ENCODE data around the gene ABHD1.
"Not testable (repeated sequence)": the region's sequence is repeated elsewhere in the genome, so short reads cannot be mapped to it uniquely, and the experiment has no call there.

The ABHD1 gene

DNA sequence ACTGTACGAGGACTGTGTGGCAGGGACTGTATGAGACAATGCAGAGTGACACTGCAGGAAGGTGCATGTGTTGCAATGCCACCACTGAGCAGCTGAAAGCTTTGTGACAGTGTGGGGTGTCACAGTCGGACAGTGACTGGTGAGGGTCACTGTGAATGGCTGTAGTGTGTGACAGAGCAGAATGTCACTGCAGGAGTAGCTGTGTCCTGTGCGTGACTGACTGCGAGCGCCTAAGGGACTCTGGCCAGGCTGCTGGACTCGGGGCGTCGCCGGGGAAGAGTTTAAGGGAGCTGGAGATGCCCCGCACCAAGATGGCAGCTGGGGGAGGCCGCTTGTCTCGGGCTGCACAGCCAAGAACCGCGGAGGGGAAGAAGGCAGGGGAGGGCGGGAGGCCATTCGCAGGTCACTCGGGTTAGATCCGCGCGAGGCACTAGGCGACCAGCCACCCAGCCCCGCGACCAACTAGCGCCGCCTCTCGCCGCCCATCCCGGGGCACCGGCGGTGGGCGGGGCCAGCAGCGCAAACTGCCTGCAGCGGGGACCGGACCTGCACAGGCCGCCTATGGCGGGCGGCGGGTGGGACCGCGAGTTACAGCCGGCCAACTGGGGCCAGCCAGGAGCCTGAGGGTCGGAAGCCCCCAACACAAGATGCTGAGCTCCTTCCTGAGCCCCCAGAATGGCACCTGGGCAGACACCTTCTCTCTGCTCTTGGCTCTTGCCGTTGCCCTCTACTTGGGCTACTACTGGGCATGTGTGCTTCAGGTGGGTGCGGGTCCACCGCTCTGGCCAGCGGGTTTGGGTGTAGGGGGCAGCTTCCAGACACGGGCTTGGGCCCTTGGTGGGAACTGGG, at the start of gene ABHD1:
TSS of gene ABHD1 (plus strand) at position 514 of the 849 bp plus-strand sequence. CDS start at position 648, 134 bp downstream.
- in situ Hi-C loops (cut with HindIII; ENCODE audit: low sequenced_read_pairs) = loop anchor here (5.0 kb wide), 1 partner anchor 79 kb away; no protein-coding TSS in a partner anchor

- in situ Hi-C loops (cut with HindIII; ENCODE audit: low sequenced_read_pairs) = no loop called here
Observed at GRCh38 chr2:27074738-27075565, 48.7 kb upstream of the ABHD1 start.

DNA sequence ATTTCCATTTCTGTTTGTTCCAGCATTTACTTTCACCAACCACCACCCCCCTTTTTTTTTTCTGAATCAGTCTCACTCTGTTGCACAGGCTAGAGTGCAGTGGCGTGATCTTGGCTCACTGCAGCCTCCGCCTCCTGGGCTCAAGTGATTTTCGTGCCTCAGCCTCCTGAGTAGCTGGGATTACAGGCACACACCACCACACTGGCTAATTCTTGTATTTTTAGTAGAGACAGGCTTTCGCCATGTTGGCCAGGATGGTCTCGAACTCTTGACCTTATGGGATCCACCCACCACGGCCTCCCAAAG, 48.1 kb upstream of the ABHD1 start:
- in situ Hi-C loops (cut with HindIII; ENCODE audit: low sequenced_read_pairs) = not testable (repeated sequence)

DNA sequence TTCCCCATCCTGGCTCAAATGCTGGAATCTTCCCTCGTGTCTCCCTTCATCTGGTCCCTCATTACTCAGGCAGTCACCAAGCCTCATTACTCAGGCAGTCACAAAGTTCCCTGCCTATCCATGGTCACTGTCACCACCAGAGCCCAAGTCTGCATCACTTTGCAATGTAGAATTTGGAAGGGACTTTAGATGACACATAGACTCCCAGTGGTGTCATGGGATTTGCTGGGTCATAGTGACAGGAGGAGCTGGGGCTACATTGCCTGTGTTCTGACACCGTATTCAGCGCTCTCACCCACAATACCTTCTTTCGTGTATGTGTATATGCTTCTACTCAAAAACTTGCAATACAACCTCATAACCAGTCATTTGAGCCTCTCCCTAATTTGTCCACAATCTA, 47.3 kb upstream of the ABHD1 start:
- in situ Hi-C loops (cut with HindIII; ENCODE audit: low sequenced_read_pairs) = no loop called here

- in situ Hi-C loops (cut with HindIII; ENCODE audit: low sequenced_read_pairs) = no loop called here
Observed at GRCh38 chr2:27077231-27077630, 46.4 kb upstream of the ABHD1 start.

- in situ Hi-C loops (cut with HindIII; ENCODE audit: low sequenced_read_pairs) = no loop called here
Observed at GRCh38 chr2:27078267-27079194, 45.1 kb upstream of the ABHD1 start, which contains the start of gene EMILIN1. Gene EMILIN1, plus strand, starts transcription at chr2:27078615. Its CDS starts 451 bp downstream, at chr2:27079066.

DNA sequence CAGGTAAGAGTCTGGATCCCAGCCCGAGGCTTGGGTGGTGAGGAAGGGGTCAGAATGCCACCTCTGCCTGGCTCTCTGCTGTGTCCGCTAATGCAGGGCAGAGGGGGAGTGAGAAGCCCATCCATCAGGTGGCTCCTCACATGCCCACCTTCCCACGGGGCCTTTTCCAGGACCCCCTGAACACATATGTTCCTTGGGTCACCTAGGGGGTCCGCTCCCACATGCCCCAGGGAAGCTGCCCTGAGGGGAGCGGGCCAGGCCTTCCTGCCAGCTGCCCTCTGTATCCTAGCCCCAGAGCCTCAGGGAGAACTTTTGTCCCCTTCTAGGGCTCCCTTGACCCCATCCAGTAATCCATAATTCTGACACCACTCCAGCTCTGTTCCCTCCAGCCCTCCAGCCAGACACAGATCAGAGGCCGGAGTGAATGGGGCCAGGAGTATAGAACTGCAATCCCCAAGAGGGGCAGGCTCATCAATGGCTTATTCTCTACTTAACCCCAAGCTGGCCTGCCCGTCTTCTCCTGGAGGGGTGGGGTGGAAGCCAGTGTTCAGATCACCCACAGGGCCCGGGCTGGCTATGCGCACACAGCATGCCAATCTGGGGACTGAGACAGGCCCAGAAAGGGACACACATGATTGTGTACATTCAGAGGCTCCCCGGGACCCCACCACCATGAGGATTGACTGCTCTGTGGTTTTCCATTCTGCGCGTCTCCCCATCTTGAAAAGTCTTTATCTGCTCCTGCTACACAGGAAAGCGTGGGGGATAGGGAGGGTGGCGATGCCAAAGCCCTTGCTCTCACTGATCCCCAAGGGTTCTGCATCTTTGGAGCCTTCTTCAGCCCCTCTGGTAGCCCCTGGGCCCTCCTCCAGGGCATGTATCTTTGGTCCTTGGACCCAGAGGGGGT, 44.1 kb upstream of the ABHD1 start:
- in situ Hi-C loops (cut with HindIII; ENCODE audit: low sequenced_read_pairs) = no loop called here

DNA sequence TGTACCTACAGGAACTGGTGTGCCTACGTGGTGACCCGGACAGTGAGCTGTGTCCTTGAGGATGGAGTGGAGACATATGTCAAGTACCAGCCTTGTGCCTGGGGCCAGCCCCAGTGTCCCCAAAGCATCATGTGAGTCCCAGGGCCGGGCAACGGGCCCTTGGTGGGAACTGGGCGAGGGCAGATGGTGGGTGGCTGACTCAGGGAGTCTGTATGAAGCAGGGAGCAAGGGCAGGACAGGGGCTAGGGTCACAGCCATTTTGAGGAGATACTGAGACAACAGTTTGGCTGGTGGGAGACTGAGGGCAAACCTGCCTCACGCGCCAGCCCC, 43.5 kb upstream of the ABHD1 start:
- in situ Hi-C loops (cut with HindIII; ENCODE audit: low sequenced_read_pairs) = no loop called here

GRCh38 chr2:27080603-27080936, 43.0 kb upstream of the ABHD1 start:
- in situ Hi-C loops (cut with HindIII; ENCODE audit: low sequenced_read_pairs) = no loop called here

DNA sequence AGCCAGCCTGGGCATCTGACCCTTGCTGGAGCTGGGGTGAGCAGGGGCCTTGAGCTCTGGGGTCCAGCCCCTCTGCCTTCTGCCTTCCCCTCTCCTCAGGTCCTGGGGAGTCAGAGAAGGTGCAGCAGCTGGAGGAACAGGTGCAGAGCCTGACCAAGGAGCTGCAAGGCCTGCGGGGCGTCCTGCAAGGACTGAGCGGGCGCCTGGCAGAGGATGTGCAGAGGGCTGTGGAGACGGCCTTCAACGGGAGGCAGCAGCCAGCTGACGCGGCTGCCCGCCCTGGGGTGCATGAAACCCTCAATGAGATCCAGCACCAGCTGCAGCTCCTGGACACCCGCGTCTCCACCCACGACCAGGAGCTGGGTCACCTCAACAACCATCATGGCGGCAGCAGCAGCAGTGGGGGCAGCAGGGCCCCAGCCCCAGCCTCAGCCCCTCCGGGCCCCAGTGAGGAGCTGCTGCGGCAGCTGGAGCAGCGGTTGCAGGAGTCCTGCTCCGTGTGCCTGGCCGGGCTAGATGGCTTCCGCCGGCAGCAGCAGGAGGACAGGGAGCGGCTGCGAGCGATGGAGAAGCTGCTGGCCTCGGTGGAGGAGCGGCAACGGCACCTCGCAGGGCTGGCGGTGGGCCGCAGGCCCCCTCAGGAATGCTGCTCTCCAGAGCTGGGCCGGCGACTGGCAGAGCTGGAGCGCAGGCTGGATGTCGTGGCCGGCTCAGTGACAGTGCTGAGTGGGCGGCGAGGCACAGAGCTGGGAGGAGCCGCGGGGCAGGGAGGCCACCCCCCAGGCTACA, 41.4 kb upstream of the ABHD1 start:
- in situ Hi-C loops (cut with HindIII; ENCODE audit: low sequenced_read_pairs) = no loop called here

GRCh38 chr2:27082773-27083409, 40.7 kb upstream of the ABHD1 start:
- in situ Hi-C loops (cut with HindIII; ENCODE audit: low sequenced_read_pairs) = no loop called here

GRCh38 chr2:27083410-27084296, 40.0 kb upstream of the ABHD1 start:
- in situ Hi-C loops (cut with HindIII; ENCODE audit: low sequenced_read_pairs) = no loop called here

GRCh38 chr2:27084297-27085061, 39.1 kb upstream of the ABHD1 start:
- in situ Hi-C loops (cut with HindIII; ENCODE audit: low sequenced_read_pairs) = no loop called here

- in situ Hi-C loops (cut with HindIII; ENCODE audit: low sequenced_read_pairs) = no loop called here
Observed at GRCh38 chr2:27085062-27085672, 38.4 kb upstream of the ABHD1 start.

GRCh38 chr2:27085673-27086089, 37.9 kb upstream of the ABHD1 start:
- in situ Hi-C loops (cut with HindIII; ENCODE audit: low sequenced_read_pairs) = no loop called here

DNA sequence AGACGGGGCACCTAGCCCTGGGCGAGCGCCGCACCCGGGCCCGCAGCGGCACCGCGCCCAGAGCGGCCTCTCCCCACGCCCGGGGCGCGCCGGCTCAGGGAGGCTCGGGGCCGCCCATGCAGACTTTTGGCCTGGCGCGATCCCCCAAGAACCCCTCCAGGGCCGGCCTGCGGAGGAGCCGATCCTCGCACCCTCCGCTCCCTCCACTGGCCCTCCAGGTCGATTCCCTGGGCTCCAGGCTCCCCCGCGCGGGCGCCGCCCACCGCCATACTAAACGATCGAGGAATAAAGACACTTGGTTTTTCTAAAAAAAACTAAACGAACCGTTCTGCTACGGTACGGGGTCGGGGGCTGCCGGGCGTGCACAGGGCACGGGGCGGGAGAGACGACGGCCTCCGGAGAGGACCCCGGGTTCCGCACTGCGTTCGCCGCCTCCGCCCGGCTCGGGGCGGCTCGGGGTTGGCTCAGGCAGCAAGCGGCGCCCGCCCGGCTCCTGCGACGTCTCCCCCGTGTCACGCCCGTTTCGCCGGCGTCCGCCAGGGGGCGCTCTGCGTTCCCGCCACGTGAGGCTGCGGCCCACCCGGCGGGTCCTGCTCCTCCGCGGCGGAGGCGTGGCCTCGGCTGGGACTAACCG, 37.4 kb upstream of the ABHD1 start:
- in situ Hi-C loops (cut with HindIII; ENCODE audit: low sequenced_read_pairs) = no loop called here

Data from endothelial cell of hepatic sinusoid (primary cell).